Measurements from ENCODE around the gene GALK1. TPM values are rescaled to one million over a fixed set of nuclear protein-coding genes. Genes with fewer than 3 reads are reported as not detected.

GALK1 gene
- total and polyA plus RNA-seq, 2 experiments from 2014 or later, result 40.6 to 46.5 TPM

DNA sequence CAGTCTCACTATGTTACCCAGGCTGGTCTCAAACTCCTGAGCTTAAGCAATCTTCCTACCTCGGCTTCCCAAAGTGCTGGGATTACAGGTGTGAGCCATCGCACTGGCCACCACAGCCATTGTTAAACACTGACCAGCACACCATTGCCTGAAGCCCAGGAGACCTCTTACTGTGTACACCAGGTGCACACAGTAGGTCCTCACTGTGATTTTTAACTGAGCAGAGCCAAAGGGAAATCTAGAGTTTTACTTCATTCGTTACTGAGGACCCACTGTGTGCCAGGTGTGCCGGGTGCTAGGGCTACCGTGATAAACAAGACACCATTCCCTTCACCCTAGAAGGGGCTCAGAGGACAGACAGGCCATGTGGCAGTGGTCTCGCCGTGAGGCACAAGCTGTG is 39.5 kb downstream of the GALK1 start:
- no peaks in the 10 kb centered on the region for H3F3A ChIP-seq (ENCODE audit: insufficient read depth)
- H3K4me1 ChIP-seq (ENCODE audit: insufficient read depth), result no peaks in the 10 kb centered on the region
- no peak overlapping the region for H3K4me3 ChIP-seq
- no peak overlapping the region for H3K27ac ChIP-seq
- in situ Hi-C loops (cut with MboI), result loop anchor here (25.0 kb wide), 1 partner anchor 288 kb away; no protein-coding TSS in a partner anchor
- H3K4me2 ChIP-seq (ENCODE audit: unreplicated experiment), result no peak overlapping the region
- no peaks in the 10 kb centered on the region for H3K9me3 ChIP-seq (ENCODE audit: low read depth)
- no peaks in the 10 kb centered on the region for H3K36me3 ChIP-seq (ENCODE audit: low read depth)
- no peaks in the 10 kb centered on the region for H3K9me2 ChIP-seq (ENCODE audit: insufficient read depth)
- 86 to 90% methylated on average over 7 of the region's 7 CpGs for WGBS, 2 experiments (ENCODE audit: low coverage in 1 of 2, low lambda C conversion rate in 2 of 2, missing lambda C conversion rate in 2 of 2)
- no peaks in the 10 kb centered on the region for H4K20me1 ChIP-seq (ENCODE audit: insufficient read depth)
- H3K79me2 ChIP-seq (ENCODE audit: insufficient read depth), result no peaks in the 10 kb centered on the region
- H2AFZ ChIP-seq, result no peak overlapping the region
- no peak overlapping the region for H3K9ac ChIP-seq
- TF ChIP-seq EZH2 (IDR thresholded peaks at IDR 0.05; ENCODE audit: insufficient read depth, poor library complexity, severe bottlenecking) (no peak), EZH2phosphoT487 (IDR thresholded peaks at IDR 0.05; ENCODE audit: insufficient read depth, low read depth) (no peak)
- peaks cover 13% of the 10 kb centered on the region for H3K27me3 ChIP-seq (replicated peaks; ENCODE audit: insufficient read depth)
- DNase-seq, result no peak

DNA sequence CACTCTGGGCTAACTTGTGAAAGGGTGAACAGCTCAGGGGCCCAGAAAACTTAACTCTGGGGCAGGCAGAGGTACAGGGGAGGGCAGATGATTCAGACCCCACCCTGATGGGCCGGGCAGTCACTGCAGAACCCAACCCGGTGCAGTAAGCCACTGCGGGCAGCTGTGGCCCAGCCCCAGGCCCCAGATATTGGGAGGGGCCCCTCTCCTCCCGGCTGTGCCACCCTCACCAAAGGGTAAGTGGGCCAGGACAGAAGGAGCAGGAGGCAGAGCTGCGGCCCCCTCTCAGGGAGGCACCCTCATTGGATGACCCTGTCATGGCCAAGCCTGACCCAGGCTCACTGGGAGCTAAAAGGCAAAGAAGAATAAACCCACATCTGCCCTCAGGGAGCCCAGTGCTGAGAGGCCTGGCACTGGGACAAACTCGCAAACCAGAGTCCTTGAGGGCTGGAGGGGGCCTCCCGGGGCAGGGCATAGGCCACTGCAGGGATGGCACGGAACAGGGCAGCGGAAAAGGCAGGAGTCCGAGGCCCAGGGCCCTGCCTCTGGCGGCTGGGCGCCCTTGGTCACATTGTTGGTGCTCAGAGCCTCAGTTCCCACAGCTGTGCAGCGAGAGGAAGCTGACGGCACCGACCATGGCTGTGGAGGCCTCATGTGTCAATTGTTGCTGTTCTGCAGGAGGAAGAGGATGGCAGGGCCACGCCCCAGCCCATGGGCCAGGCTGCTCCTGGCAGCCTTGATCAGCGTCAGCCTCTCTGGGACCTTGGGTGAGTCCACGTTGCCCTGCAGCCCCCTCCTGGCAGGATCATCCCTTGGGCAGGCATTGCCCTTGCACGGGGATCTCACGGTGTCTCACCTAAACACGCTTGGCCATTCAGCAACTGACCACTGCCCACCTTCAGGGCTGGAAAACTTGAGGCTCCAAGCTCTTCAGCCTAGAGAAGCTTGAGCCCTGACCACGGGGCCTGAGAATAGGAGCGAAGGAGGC is 40.7 kb downstream of the GALK1 start:
- H4K20me1 ChIP-seq (ENCODE audit: insufficient read depth), result no peaks in the 10 kb centered on the region
- H3K4me1 ChIP-seq (ENCODE audit: insufficient read depth), result no peaks in the 10 kb centered on the region
- H3K9me2 ChIP-seq (ENCODE audit: insufficient read depth), result no peaks in the 10 kb centered on the region
- no peaks in the 10 kb centered on the region for H3K36me3 ChIP-seq (ENCODE audit: low read depth)
- 74 to 82% methylated on average over 22 to 23 of the region's 23 CpGs for WGBS, 2 experiments (ENCODE audit: low coverage in 1 of 2, low lambda C conversion rate in 2 of 2, missing lambda C conversion rate in 2 of 2)
- H3K4me2 ChIP-seq (ENCODE audit: unreplicated experiment), result no peak overlapping the region
- H2AFZ ChIP-seq, result no peak overlapping the region
- H3K79me2 ChIP-seq (ENCODE audit: insufficient read depth), result no peaks in the 10 kb centered on the region
- no peak for DNase-seq
- H3K4me3 ChIP-seq, result no peak overlapping the region
- no peak overlapping the region for H3K9ac ChIP-seq
- in situ Hi-C loops (cut with MboI), result loop anchor here (25.0 kb wide), 1 partner anchor 287 kb away; no protein-coding TSS in a partner anchor
- H3K9me3 ChIP-seq (ENCODE audit: low read depth), result no peaks in the 10 kb centered on the region
- no peaks in the 10 kb centered on the region for H3F3A ChIP-seq (ENCODE audit: insufficient read depth)
- peaks cover 16% of the 10 kb centered on the region for H3K27me3 ChIP-seq (replicated peaks; ENCODE audit: insufficient read depth)
- TF ChIP-seq EZH2phosphoT487 (IDR thresholded peaks at IDR 0.05; ENCODE audit: insufficient read depth, low read depth) (no peak), EZH2 (IDR thresholded peaks at IDR 0.05; ENCODE audit: insufficient read depth, poor library complexity, severe bottlenecking) (no peak)
- H3K27ac ChIP-seq, result no peak overlapping the region

DNA sequence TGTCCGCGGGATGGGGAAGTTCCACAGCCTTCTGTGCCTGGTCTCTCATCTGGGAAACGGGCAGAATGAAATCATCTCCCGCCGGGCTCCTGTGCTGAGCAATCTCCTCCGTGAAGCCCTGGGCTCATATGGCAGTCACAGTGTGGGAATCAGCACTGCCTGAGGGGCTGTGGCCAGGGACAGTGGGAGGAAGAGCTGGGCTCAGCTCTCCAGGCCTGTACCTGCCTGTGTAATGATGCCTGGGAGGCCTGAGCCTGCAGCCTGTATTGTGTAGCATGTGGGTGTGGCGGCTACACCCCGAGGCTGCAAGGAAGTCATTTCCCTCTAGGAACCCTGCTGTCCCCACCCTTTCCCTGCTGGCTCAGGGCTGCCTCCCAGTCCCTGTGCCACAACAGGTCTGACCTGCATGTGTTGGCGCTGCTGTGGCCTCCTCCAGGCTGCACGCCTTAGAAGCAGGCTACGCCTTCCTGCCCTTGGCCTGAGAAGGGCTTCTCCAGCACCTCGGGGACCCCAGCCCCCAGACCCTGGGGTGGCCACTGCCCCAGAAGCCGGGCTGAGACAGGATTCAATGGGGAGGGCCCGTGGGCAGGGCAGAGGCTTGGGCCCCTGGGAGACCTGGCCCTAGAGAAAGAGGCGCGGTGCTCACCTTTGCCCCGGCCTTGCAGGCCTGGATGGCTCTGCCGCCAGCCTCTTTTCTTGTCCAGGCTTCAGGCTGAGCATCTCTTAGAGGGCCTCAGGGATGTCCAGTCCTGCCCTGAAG is 41.6 kb downstream of the GALK1 start:
- Histone ChIP-seq H3K4me2 (ENCODE audit: unreplicated experiment) (no peak overlapping the region), H3K9me3 (ENCODE audit: low read depth) (no peaks in the 10 kb centered on the region), H2AFZ (no peak overlapping the region), H3F3A (ENCODE audit: insufficient read depth) (no peaks in the 10 kb centered on the region), H3K27me3 (replicated peaks; ENCODE audit: insufficient read depth) (peaks cover 21% of the 10 kb centered on the region), H3K27ac (no peak overlapping the region), H4K20me1 (ENCODE audit: insufficient read depth) (no peaks in the 10 kb centered on the region), H3K79me2 (ENCODE audit: insufficient read depth) (no peaks in the 10 kb centered on the region), H3K4me1 (ENCODE audit: insufficient read depth) (no peaks in the 10 kb centered on the region), H3K9ac (no peak overlapping the region), H3K36me3 (ENCODE audit: low read depth) (no peaks in the 10 kb centered on the region), H3K4me3 (no peak overlapping the region), H3K9me2 (ENCODE audit: insufficient read depth) (no peaks in the 10 kb centered on the region)
- WGBS, 2 experiments (ENCODE audit: low coverage in 1 of 2, low lambda C conversion rate in 2 of 2, missing lambda C conversion rate in 2 of 2), result 72 to 79% methylated on average over 17 to 18 of the region's 18 CpGs
- in situ Hi-C loops (cut with MboI), result no loop called here
- peak; percentile 23 for DNase-seq
- TF ChIP-seq EZH2phosphoT487 (IDR thresholded peaks at IDR 0.05; ENCODE audit: insufficient read depth, low read depth) (no peak), EZH2 (IDR thresholded peaks at IDR 0.05; ENCODE audit: insufficient read depth, poor library complexity, severe bottlenecking) (no peak)

DNA sequence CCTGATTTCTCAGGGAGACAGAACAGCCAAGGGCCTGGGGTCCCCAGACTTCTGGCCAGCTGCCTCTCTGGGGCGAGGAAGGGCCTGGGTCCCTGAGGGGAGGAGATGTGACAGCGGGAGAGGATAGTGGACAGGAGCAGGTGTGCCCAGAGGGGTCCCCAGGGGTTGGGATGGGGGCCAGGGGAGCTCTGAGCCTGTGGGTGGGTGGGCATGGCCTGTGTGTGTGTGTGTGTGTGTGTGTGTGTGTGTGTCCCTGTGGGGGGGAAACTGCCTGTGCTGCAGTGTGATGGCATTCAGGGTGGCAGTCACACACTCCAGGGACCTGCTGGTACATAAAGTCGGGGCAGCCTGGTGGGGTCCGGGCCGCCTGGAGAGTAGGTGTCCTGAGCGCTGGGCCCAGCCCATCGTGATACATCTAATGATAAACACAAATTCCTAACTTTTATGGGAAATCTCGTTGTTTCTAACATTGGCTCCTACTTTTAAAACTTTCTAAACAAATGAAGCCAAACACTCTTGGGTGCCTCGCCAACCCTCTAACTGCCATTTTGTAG is 42.4 kb downstream of the GALK1 start:
- DNase-seq, result no peak
- Histone ChIP-seq H3K27ac (no peak overlapping the region), H3K36me3 (ENCODE audit: low read depth) (no peaks in the 10 kb centered on the region), H2AFZ (no peak overlapping the region), H3K9me2 (ENCODE audit: insufficient read depth) (no peaks in the 10 kb centered on the region), H3K4me3 (no peak overlapping the region), H3K79me2 (ENCODE audit: insufficient read depth) (no peaks in the 10 kb centered on the region), H3K9ac (no peak overlapping the region), H3K4me1 (ENCODE audit: insufficient read depth) (no peaks in the 10 kb centered on the region), H3F3A (ENCODE audit: insufficient read depth) (no peaks in the 10 kb centered on the region), H3K9me3 (ENCODE audit: low read depth) (no peaks in the 10 kb centered on the region), H3K27me3 (replicated peaks; ENCODE audit: insufficient read depth) (peaks cover 21% of the 10 kb centered on the region), H4K20me1 (ENCODE audit: insufficient read depth) (no peaks in the 10 kb centered on the region), H3K4me2 (ENCODE audit: unreplicated experiment) (no peak overlapping the region)
- TF ChIP-seq EZH2 (IDR thresholded peaks at IDR 0.05; ENCODE audit: insufficient read depth, poor library complexity, severe bottlenecking) (no peak), EZH2phosphoT487 (IDR thresholded peaks at IDR 0.05; ENCODE audit: insufficient read depth, low read depth) (no peak)
- WGBS, 2 experiments (ENCODE audit: low coverage in 1 of 2, low lambda C conversion rate in 2 of 2, missing lambda C conversion rate in 2 of 2), result 92 to 93% methylated on average over 8 to 9 of the region's 9 CpGs
- in situ Hi-C loops (cut with MboI), result no loop called here

Data from GM23248 (cell line).